CD4-positive, alpha-beta memory T cell (primary cell): ENCODE data around the gene SND1. TPM values are rescaled to one million over a fixed set of nuclear protein-coding genes. Genes with fewer than 3 reads are reported as not detected.
A peak's percentile ranks its signal among the peaks of the same experiment; 100 is the strongest.

ENCODE experiments used
- CTCF ChIA-PET: fragments of 350-600 bp; sonication (Branson Sonifier 250); formaldehyde crosslinking; loops from one replicate; lab custom pipeline; 2021; ENCODE audit warnings: inconsistent platforms; ENCODE audit not compliant: partially characterized antibody; lab: Charles Lee
- POLR2A ChIA-PET: fragments of 350-600 bp; sonication (Branson Sonifier 250); formaldehyde crosslinking; loops from one replicate; lab custom pipeline; 2021; ENCODE audit not compliant: partially characterized antibody; lab: Charles Lee
- DNase-seq, 5 donors: peaks; one replicate each; pipeline versions ENCODE4 v3.0.0 to v3.0.0-alpha.2; 2020 to 2022; ENCODE audit warnings: mixed read lengths in 1 of 5
- H3K27ac ChIP-seq: one replicate; pipeline ENCODE4 v1.7.0; 2013; ENCODE audit warnings: low read depth, low read length
- H3K27me3 ChIP-seq: 2 replicates; pipeline ENCODE4 v1.7.0; 2013; ENCODE audit warnings: mild to moderate bottlenecking, low read length, moderate library complexity; ENCODE audit not compliant: insufficient read depth
- H3K36me3 ChIP-seq: 2 replicates; pipeline ENCODE4 v1.7.0; 2013; ENCODE audit warnings: mild to moderate bottlenecking, low read length, moderate library complexity; ENCODE audit not compliant: insufficient read depth
- H3K4me1 ChIP-seq: 2 replicates; pipeline ENCODE4 v1.7.0; 2013; ENCODE audit warnings: mild to moderate bottlenecking, low read length, moderate library complexity; ENCODE audit not compliant: insufficient read depth
- H3K4me3 ChIP-seq, 2 donors: one replicate each; pipeline ENCODE4 v1.7.0; 2013; ENCODE audit warnings: low read length in 2 of 2, mild to moderate bottlenecking in 1 of 2
- H3K9me3 ChIP-seq, 2 donors: one replicate each; pipeline ENCODE4 v1.7.0; 2013; ENCODE audit warnings: low read length in 2 of 2, control low read depth in 1 of 2; ENCODE audit not compliant: control insufficient read depth in 1 of 2
- H3K27ac Mint-ChIP-seq, 7 donors: one replicate each; pipeline ENCODE4 v1.8.0; 2020 to 2021; ENCODE audit warnings: mixed read lengths in 7 of 7, mild to moderate bottlenecking in 6 of 7, inconsistent platforms in 3 of 7, moderate library complexity in 3 of 7
- H3K27me3 Mint-ChIP-seq, 2 donors: one replicate each; pipeline ENCODE4 v1.8.0; 2020 to 2021; ENCODE audit warnings: mixed read lengths in 2 of 2
- H3K36me3 Mint-ChIP-seq, 2 donors: one replicate each; pipeline ENCODE4 v1.8.0; 2020 to 2021; ENCODE audit warnings: mixed read lengths in 2 of 2, inconsistent platforms in 1 of 2, mild to moderate bottlenecking in 1 of 2
- H3K4me1 Mint-ChIP-seq, 4 donors: one replicate each; pipeline ENCODE4 v1.8.0; 2020 to 2021; ENCODE audit warnings: mixed read lengths in 4 of 4, mild to moderate bottlenecking in 1 of 4
- H3K4me3 Mint-ChIP-seq, 8 donors: one replicate each; pipeline ENCODE4 v1.8.0; 2020 to 2021; ENCODE audit warnings: mixed read lengths in 8 of 8, mild to moderate bottlenecking in 7 of 8, moderate library complexity in 6 of 8, inconsistent platforms in 3 of 8
- H3K9me3 Mint-ChIP-seq, 8 donors: one replicate each; pipeline ENCODE4 v1.8.0; 2020 to 2021; ENCODE audit warnings: mixed read lengths in 8 of 8, mild to moderate bottlenecking in 5 of 8, inconsistent platforms in 3 of 8, moderate library complexity in 1 of 8
- intact Hi-C: fragments of 100-400 bp; cut with micrococcal nuclease; formaldehyde crosslinking; loops from one replicate; pipeline ENCODE4 v1.15.1; 2023
- polyA plus RNA-seq, 2 donors: library from polyadenylated mRNA; unstranded; fragments of 300-500 nt; fragmentation: Illumina TruSeq; gene quantifications; one replicate each; pipeline ENCODE4 v1.2.3, GENCODE V29; 2021
- total RNA-seq, 2 experiments: library from RNA; stranded (reverse); gene quantifications; one replicate each; pipeline ENCODE4 v1.2.3, GENCODE V29; 2021

Gene SND1
- total and polyA plus RNA-seq, 4 experiments from 2014 or later = 119 to 223 (median 171) TPM

DNA sequence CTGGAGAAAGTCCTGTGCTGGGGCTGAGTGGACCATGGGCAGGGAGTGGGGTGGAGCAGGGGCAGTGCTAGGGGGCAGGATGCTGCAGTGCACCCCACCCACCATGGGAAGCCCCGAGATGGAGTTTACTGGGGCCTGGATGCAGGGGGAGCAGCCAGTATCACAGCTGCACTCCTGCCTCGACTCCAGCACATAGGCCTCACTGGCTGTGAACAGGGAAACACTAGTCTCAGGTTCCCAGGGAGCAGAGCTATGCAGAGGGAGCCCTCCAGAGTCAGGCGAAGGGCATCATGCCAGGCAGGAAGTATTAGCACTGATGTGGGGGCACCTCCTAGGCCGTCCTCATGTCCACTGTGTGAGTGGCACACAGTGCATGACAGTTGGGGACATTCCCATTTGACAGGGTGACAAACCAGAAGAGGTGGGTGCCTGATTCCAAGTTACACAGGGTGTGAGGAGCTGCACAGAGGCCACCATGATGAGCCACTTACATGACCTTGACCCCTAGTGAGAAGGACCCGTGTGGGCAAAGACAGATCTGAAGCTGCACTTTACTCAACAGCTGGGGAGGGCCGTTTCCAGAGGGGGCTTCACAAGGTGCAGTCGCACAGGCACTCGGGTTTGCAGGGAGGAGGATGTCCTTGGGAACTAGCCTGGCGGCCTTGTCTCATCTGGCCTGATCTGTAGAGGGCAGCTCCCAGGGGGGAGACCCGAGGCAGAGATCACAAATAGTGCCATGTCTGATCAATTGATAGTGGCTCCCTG lies 449.1 kb downstream of the SND1 start:
- H3K27me3 Mint-ChIP-seq = no peaks in the 10 kb centered on the region
- intact Hi-C loops = no loop called here
- peak overlapping the region in 3 of 8 donors; percentile 1 to 45 (median 4) for H3K4me3 Mint-ChIP-seq
- CTCF ChIA-PET = interaction anchor here (0.8 kb wide), 1 partner anchor 8 kb away, joined by 3 read pairs; no protein-coding TSS in a partner anchor
- H3K27ac Mint-ChIP-seq = peak overlapping the region in 5 of 7 donors; percentile 46 to 80 (median 74)
- peaks cover 12 to 52% (median 32%) of the 10 kb centered on the region in 4 donors for H3K4me1 Mint-ChIP-seq
- peaks cover 11 to 15% of the 10 kb centered on the region in 2 donors for H3K36me3 Mint-ChIP-seq
- no peak overlapping the region for H3K27ac ChIP-seq
- peaks cover 4% of the 10 kb centered on the region for H3K4me1 ChIP-seq
- no peak for DNase-seq
- H3K27me3 ChIP-seq = no peaks in the 10 kb centered on the region
- H3K36me3 ChIP-seq = no peaks in the 10 kb centered on the region
- H3K9me3 ChIP-seq = no peaks in the 10 kb centered on the region
- H3K4me3 ChIP-seq = no peak overlapping the region
- peaks cover 0 to 8% (median 0%) of the 10 kb centered on the region in 8 donors for H3K9me3 Mint-ChIP-seq
- POLR2A ChIA-PET = no interaction called here

DNA sequence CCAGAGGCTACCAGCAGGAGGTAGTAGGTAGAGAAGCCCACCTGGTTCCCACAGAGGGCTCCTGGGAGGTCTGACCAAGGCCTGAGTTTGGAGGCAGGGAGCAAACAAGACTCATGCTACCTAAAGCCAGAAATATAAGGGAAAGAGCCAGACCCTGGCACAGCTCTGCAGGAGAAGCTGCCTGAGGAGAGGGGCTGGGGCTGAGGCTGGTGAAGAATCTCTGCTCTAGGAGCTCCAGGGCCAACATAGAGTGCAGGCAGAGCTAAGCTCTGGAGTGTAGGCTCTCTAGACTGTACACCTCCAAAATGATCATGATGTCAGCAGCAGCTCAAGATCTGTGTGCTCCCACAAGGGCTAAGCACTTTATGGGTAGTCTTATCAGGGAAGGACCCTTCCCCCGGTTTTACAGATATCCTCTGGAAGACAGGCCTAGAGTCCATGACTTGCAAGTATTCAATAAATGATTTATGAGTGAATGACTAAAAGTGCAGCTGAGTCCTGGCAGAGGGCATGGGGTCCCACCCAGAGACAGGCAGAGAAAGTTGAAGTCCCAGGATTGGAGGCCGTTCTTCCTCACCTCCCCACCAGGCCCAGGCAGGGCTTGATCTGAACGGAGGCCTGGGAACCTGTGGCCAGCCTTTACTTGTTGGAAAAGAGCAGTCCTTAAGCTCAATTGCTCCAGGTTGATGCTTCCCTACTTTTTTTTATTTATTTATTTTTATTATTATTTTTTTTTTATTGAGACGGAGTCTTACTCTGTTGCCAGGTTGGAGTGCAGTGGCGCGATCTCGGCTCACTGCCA lies 450.7 kb downstream of the SND1 start:
- Mint-ChIP-seq H3K9me3 (peaks cover 0 to 8% (median 0%) of the 10 kb centered on the region in 8 donors), H3K27me3 (no peaks in the 10 kb centered on the region), H3K4me1 (peaks cover 20 to 62% (median 45%) of the 10 kb centered on the region in 4 donors), H3K4me3 (peak overlapping the region; percentile 38 to 91 (median 80)), H3K27ac (peak overlapping the region in 5 of 7 donors; percentile 32 to 78 (median 68)), H3K36me3 (no peaks in the 10 kb centered on the region)
- no peaks in the 10 kb centered on the region for H3K36me3 ChIP-seq
- H3K9me3 ChIP-seq = no peaks in the 10 kb centered on the region
- H3K4me3 ChIP-seq = no peak overlapping the region
- H3K4me1 ChIP-seq = peaks cover 17% of the 10 kb centered on the region
- ChIA-PET POLR2A (no interaction called here), CTCF (interaction anchor here (1.4 to 2.0 kb wide), 3 partner anchors 10 to 42 kb away, joined by 3 to 6 read pairs (median 6); no protein-coding TSS in a partner anchor)
- no peak overlapping the region for H3K27ac ChIP-seq
- H3K27me3 ChIP-seq = no peaks in the 10 kb centered on the region
- no peak for DNase-seq
- intact Hi-C loops = no loop called here

DNA sequence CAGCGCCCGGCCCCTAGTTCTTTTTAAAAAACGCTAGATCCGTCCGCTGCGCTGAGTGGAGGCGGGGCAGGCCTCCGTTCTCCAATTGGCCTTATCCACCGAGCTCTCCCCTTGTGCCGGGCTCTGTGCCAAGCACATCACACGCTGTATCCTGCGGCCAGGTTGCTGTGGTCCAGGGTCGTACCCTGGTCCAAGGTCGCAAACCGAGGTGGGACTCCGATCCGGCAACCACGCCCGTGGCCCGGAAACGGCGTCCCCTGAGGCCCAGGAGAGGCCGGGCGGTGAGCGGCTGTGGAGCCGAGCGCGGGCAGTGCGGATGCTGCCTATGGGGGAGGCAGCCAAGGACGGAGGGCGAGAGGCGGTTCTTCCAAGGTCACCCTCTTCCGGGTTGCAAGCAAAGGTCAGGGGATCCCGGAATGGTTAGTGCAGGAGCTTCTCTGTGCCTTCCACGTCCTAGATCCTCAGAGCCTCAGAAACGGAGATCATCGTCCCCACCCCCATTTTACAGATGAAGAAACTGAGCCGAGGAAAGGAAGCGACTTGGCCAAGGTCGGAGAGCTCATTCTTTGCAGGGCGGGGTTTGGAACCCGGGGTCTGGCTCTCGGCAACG lies 451.6 kb downstream of the SND1 start:
- Mint-ChIP-seq H3K36me3 (no peaks in the 10 kb centered on the region), H3K27ac (peak overlapping the region in 2 of 7 donors; percentile 68 to 72), H3K4me1 (peaks cover 25 to 69% (median 51%) of the 10 kb centered on the region in 4 donors), H3K9me3 (peaks cover 0 to 8% (median 0%) of the 10 kb centered on the region in 8 donors), H3K27me3 (no peaks in the 10 kb centered on the region), H3K4me3 (peak overlapping the region; percentile 79 to 91 (median 86))
- intact Hi-C loops = no loop called here
- DNase-seq = no peak
- peak overlapping the region in 1 of 2 donors; percentile 45 for H3K4me3 ChIP-seq
- ChIA-PET CTCF (interaction anchor here (0.9 to 2.0 kb wide), 4 partner anchors 10 to 43 kb away, joined by 3 to 7 read pairs (median 5); no protein-coding TSS in a partner anchor), POLR2A (interaction anchor here (0.9 kb wide), 1 partner anchor 32 kb away, joined by 3 read pairs; no protein-coding TSS in a partner anchor)
- H3K27me3 ChIP-seq = no peaks in the 10 kb centered on the region
- H3K27ac ChIP-seq = no peak overlapping the region
- no peaks in the 10 kb centered on the region for H3K36me3 ChIP-seq
- H3K4me1 ChIP-seq = peaks cover 25% of the 10 kb centered on the region
- H3K9me3 ChIP-seq = no peaks in the 10 kb centered on the region

- no peaks in the 10 kb centered on the region for H3K27me3 ChIP-seq
- ChIA-PET CTCF (interaction anchor here (0.9 to 2.0 kb wide), 3 partner anchors 11 to 32 kb away, joined by 4 to 7 read pairs (median 6); no protein-coding TSS in a partner anchor), POLR2A (interaction anchor here (0.9 kb wide), 1 partner anchor 31 kb away, joined by 3 read pairs; no protein-coding TSS in a partner anchor)
- Mint-ChIP-seq H3K4me3 (peak overlapping the region; percentile 79 to 91 (median 86)), H3K27me3 (no peaks in the 10 kb centered on the region), H3K27ac (peak overlapping the region in 2 of 7 donors; percentile 72 to 93), H3K36me3 (no peaks in the 10 kb centered on the region), H3K9me3 (peaks cover 0 to 8% (median 0%) of the 10 kb centered on the region in 8 donors), H3K4me1 (peaks cover 31 to 75% (median 57%) of the 10 kb centered on the region in 4 donors)
- H3K36me3 ChIP-seq = no peaks in the 10 kb centered on the region
- intact Hi-C loops = no loop called here
- H3K4me1 ChIP-seq = peaks cover 31% of the 10 kb centered on the region
- DNase-seq = peak in 2 of 5 donors; percentile 18 to 21
- peak overlapping the region in 1 of 2 donors; percentile 45 for H3K4me3 ChIP-seq
- H3K9me3 ChIP-seq = no peaks in the 10 kb centered on the region
- H3K27ac ChIP-seq = no peak overlapping the region
Observed at GRCh38 chr7:128104108-128104742, 452.2 kb downstream of the SND1 start.

- intact Hi-C loops = no loop called here
- DNase-seq = no peak
- CTCF ChIA-PET = interaction anchor here (1.4 kb wide), 1 partner anchor 15 kb away, joined by 3 read pairs; no protein-coding TSS in a partner anchor
- Histone ChIP-seq H3K27ac (no peak overlapping the region), H3K9me3 (no peaks in the 10 kb centered on the region), H3K27me3 (no peaks in the 10 kb centered on the region), H3K36me3 (no peaks in the 10 kb centered on the region), H3K4me1 (peaks cover 43% of the 10 kb centered on the region), H3K4me3 (no peak overlapping the region)
- Mint-ChIP-seq H3K4me3 (peak overlapping the region in 7 of 8 donors; percentile 29 to 83 (median 62)), H3K36me3 (no peaks in the 10 kb centered on the region), H3K27me3 (no peaks in the 10 kb centered on the region), H3K4me1 (peaks cover 40 to 80% (median 66%) of the 10 kb centered on the region in 4 donors), H3K9me3 (peaks cover 0 to 8% (median 0%) of the 10 kb centered on the region in 8 donors), H3K27ac (peak overlapping the region in 2 of 7 donors; percentile 30 to 31)
- POLR2A ChIA-PET = no interaction called here
Observed at GRCh38 chr7:128105228-128106022, 453.4 kb downstream of the SND1 start.

GRCh38 chr7:128106821-128107220 lies 454.8 kb downstream of the SND1 start:
- H3K9me3 Mint-ChIP-seq = peaks cover 0 to 1% (median 0%) of the 10 kb centered on the region in 8 donors
- intact Hi-C loops = no loop called here
- H3K36me3 Mint-ChIP-seq = no peaks in the 10 kb centered on the region
- no peak for DNase-seq
- H3K27me3 ChIP-seq = no peaks in the 10 kb centered on the region
- no peaks in the 10 kb centered on the region for H3K36me3 ChIP-seq
- no peak overlapping the region for H3K27ac ChIP-seq
- peak overlapping the region in 5 of 8 donors; percentile 4 to 52 (median 29) for H3K4me3 Mint-ChIP-seq
- no peak overlapping the region for H3K4me3 ChIP-seq
- ChIA-PET POLR2A (interaction anchor here (1.3 kb wide), 1 partner anchor 47 kb away, joined by 3 read pairs; no protein-coding TSS in a partner anchor), CTCF (interaction anchor here (0.6 kb wide), 1 partner anchor 243 kb away, joined by 3 read pairs; no protein-coding TSS in a partner anchor)
- H3K27ac Mint-ChIP-seq = peak overlapping the region in 2 of 7 donors; percentile 56 to 66
- peaks cover 57% of the 10 kb centered on the region for H3K4me1 ChIP-seq
- H3K27me3 Mint-ChIP-seq = no peaks in the 10 kb centered on the region
- no peaks in the 10 kb centered on the region for H3K9me3 ChIP-seq
- H3K4me1 Mint-ChIP-seq = peaks cover 50 to 82% (median 69%) of the 10 kb centered on the region in 4 donors
